Measurements from ENCODE around the gene SCRT2. TPM values are rescaled to one million over a fixed set of nuclear protein-coding genes. Genes with fewer than 3 reads are reported as not detected.

SCRT2 gene
- total RNA-seq, 1 donor from 2014 or later: not detected

DNA sequence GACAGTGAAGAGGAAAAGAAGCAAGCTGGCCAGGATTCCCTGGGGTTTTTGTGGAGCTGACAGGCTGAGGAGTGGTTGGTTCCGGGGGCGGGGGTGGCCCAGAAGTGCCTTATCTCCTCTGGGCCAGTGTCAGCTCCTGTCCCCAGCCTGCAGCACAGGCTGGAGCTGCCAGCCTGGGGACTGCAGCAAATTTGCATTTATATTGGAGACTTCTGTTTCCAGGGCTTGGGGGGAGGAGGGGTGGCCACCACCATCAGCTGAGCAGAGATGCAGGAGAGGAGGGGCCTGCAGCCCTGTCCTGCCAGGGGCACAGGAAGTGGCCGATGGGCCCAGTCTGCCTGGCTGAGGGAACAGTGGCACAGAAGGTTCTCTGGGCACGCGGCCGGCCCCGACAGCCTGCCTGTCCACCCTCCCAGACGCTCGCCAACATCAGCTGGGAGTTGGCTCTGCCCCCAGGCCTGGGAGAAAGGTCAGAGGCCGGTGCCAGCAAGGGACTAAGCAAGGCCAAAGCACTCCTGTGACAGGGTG lies 24.3 kb upstream of the SCRT2 start:
- Mint-ChIP-seq H3K4me3 (no peak overlapping the region), H3K36me3 (no peaks in the 10 kb centered on the region), H3K9me3 (no peaks in the 10 kb centered on the region), H3K4me1 (no peaks in the 10 kb centered on the region), H3K27me3 (ENCODE audit: low read depth) (peaks cover 55% of the 10 kb centered on the region), H3K27ac (no peak overlapping the region)
- TF ChIP-seq, protein P1, sequence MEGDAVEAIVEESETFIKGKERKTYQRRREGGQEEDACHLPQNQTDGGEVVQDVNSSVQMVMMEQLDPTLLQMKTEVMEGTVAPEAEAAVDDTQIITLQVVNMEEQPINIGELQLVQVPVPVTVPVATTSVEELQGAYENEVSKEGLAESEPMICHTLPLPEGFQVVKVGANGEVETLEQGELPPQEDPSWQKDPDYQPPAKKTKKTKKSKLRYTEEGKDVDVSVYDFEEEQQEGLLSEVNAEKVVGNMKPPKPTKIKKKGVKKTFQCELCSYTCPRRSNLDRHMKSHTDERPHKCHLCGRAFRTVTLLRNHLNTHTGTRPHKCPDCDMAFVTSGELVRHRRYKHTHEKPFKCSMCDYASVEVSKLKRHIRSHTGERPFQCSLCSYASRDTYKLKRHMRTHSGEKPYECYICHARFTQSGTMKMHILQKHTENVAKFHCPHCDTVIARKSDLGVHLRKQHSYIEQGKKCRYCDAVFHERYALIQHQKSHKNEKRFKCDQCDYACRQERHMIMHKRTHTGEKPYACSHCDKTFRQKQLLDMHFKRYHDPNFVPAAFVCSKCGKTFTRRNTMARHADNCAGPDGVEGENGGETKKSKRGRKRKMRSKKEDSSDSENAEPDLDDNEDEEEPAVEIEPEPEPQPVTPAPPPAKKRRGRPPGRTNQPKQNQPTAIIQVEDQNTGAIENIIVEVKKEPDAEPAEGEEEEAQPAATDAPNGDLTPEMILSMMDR (IDR thresholded peaks at IDR 0.05; ENCODE audit: unreplicated experiment): no peak
- no peak for DNase-seq (ENCODE audit: low spot score in 2 of 2, unreplicated experiment in 2 of 2)

DNA sequence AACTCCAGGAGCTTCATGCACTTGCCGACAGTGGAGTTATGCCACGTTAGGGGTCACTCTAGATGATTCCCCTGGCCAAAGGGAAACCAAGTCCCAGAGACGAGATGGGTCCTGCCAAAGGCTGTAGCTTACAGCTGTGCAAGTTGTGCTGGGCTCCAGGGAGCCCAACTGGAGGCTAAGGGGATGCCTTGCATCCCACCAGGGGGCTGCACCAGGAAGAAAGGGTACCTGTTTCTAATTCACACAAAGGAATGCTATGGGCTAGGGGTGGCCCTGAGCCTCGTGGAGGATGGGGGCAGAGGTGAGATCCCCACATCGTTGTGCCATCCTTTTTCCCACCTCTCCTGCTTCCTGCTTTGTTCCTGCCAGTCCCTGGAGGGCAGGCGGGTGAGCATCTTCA lies 23.7 kb upstream of the SCRT2 start:
- Mint-ChIP-seq H3K36me3 (no peaks in the 10 kb centered on the region), H3K9me3 (no peaks in the 10 kb centered on the region), H3K4me1 (no peaks in the 10 kb centered on the region), H3K27me3 (ENCODE audit: low read depth) (peaks cover 51% of the 10 kb centered on the region), H3K27ac (no peak overlapping the region), H3K4me3 (no peak overlapping the region)
- TF ChIP-seq, protein P1 (IDR thresholded peaks at IDR 0.05; ENCODE audit: unreplicated experiment): no peak
- no peak for DNase-seq (ENCODE audit: low spot score in 2 of 2, unreplicated experiment in 2 of 2)

DNA sequence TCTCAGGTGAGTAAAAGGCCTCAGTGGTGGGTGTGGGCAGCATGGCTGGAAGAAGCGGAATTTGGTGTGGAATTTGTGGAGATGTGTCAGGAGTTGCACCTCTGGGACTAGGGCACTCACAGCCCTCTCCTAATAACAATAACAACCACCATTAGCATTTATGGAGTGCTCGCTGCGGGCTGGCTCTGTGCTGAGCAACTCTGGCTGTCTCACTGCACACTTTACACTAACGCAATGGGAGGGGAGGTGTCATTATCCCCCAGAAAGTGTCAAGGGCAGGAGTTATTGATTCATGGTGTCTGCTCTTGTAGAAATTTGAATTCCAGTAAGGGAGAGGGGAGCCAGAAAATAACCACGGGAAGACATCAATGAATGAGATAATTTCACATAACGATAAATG lies 22.7 kb upstream of the SCRT2 start:
- TF ChIP-seq, protein P1 (IDR thresholded peaks at IDR 0.05; ENCODE audit: unreplicated experiment): no peak
- Mint-ChIP-seq H3K4me3 (no peak overlapping the region), H3K4me1 (no peaks in the 10 kb centered on the region), H3K36me3 (no peaks in the 10 kb centered on the region), H3K9me3 (no peaks in the 10 kb centered on the region), H3K27me3 (ENCODE audit: low read depth) (peaks cover 54% of the 10 kb centered on the region), H3K27ac (no peak overlapping the region)
- DNase-seq (ENCODE audit: low spot score in 2 of 2, unreplicated experiment in 2 of 2): no peak

DNA sequence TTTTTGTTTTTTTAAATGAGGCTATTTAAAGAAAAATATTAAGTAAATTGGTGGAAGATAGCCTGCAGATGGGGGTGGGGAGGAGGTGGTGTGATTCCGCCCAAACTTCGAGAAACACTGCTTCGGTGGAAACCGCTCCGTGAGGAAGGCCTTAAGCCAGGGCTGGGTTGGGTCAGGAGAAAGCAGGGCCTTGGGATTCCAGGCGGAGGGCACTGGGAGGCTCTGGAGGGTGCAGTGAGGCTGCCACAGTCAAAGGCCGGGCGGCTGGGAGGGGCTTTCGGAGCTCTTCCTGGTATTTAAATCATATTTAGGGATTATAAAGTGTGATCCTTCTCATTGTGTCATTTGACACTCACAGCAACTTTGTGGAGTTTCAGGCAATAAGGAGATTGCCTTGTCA lies 22.2 kb upstream of the SCRT2 start:
- Mint-ChIP-seq H3K36me3 (no peaks in the 10 kb centered on the region), H3K4me3 (no peak overlapping the region), H3K9me3 (no peaks in the 10 kb centered on the region)

DNA sequence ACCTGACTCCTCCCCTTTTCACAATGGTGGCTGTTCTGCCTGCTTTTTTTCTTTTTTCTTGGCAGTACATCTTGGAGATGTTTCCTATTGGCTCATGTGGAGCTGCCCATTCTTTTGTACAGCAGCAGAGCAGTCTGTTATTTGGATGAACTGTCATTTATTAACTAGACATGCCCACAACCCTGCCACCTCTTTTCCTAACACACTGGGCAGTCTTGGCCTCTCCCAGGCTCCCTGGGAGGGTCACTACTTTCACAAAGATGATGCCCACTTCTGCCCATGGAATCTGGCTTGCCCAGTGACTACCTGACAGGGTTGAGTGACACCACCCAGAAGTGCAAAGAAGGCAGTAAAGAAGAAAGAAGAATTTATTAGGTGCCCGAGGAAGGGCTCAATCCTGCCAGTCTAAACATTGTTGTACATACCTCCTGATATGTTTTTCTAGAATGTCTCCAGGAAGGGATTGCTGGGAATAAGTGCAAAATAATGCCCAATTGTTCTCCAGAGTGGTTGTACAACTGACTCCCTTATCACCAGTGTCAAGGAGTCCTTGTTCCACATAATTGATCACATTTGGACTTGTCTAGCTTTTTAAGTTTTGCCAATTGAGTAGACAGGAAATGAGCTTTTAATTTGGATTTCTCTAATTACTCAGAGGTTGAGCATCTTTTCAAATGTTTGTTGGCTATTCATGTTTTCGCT lies 19.7 kb upstream of the SCRT2 start:
- TF ChIP-seq, protein P1 (IDR thresholded peaks at IDR 0.05; ENCODE audit: unreplicated experiment): no peak
- no peak overlapping the region for H3K4me3 Mint-ChIP-seq
- no peak overlapping the region for H3K27ac Mint-ChIP-seq
- H3K27me3 Mint-ChIP-seq (ENCODE audit: low read depth): peaks cover 67% of the 10 kb centered on the region
- H3K9me3 Mint-ChIP-seq: no peaks in the 10 kb centered on the region
- H3K4me1 Mint-ChIP-seq: no peaks in the 10 kb centered on the region
- DNase-seq (ENCODE audit: low spot score in 2 of 2, unreplicated experiment in 2 of 2): no peak
- H3K36me3 Mint-ChIP-seq: no peaks in the 10 kb centered on the region

More for the DNA sequence above, 22.2 kb upstream of the SCRT2 start:
- no peak for DNase-seq (ENCODE audit: low spot score in 2 of 2, unreplicated experiment in 2 of 2)
- TF ChIP-seq, protein P1 (IDR thresholded peaks at IDR 0.05; ENCODE audit: unreplicated experiment): no peak
- Mint-ChIP-seq H3K4me1 (no peaks in the 10 kb centered on the region), H3K27me3 (ENCODE audit: low read depth) (peaks cover 59% of the 10 kb centered on the region), H3K27ac (no peak overlapping the region)

Data from mesothelial cell of epicardium (in vitro differentiated cells).